ENCODE measurements around the gene ZCCHC24.

GRCh38 chr10:79409726-79410085, 35.7 kb downstream of the ZCCHC24 start:
- no peak for TF ChIP-seq CTCF (IDR thresholded peaks at IDR 0.05)
- TF ChIP-seq POLR2A (IDR thresholded peaks at IDR 0.05) = no peak
